HG02759 (cell line): ENCODE measurements around the gene MYBPC2.
"Not testable (repeated sequence)": the region's sequence is repeated elsewhere in the genome, so short reads cannot be mapped to it uniquely, and the experiment has no call there.

Experiments used
- ATAC-seq: cut with Tn5 transposase; IDR thresholded peaks from one replicate; pipeline ENCODE4 v1.9.1; 2021; ENCODE audit warnings: mild to moderate bottlenecking, moderate library complexity; ENCODE audit not compliant: unreplicated experiment

MYBPC2 gene

DNA sequence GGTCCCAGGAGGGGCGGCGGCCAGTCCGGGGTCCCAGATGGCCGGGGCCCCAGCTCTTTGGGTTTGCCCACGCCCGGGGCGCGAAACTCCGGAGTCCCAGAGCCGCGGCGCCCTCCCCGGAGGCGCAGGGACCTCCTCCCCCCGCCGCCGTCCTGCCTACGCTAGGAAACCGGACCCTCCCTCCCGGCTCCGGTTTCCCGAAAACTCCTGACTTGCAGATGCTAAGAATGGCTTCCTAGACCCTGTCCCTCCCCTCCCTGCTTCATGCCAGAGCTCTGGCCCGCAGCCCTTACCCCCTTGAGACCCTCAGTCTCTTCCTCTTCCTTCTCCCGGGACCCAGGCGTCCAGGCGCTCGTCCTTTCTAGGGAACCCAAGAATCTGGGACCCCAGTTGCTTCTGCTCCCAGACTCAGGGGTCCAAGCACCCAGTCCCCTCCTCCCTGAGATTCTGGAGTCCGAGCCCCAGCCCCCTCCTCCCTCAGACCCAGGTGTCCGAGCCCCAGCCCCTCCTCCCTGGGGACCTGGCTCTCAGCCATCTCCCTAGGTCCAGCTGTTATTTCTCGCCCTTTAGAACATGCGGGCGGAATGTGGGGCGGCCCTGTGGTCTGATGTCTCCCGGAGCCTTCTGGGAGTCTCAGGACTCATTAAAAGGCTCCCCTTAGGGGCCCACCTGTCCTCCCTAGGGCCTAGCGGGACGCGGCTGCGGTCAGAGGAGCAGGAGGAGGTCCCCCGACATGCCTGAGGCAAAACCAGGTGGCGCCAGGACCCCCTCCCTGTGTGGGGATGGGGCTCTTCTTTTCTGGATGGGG is at the start of gene MYBPC2:
Gene MYBPC2 (plus strand): TSS at position 672 of the 808 bp plus-strand sequence. CDS start 62 bp downstream, at position 734.
- ATAC-seq, result peak; percentile 7

DNA sequence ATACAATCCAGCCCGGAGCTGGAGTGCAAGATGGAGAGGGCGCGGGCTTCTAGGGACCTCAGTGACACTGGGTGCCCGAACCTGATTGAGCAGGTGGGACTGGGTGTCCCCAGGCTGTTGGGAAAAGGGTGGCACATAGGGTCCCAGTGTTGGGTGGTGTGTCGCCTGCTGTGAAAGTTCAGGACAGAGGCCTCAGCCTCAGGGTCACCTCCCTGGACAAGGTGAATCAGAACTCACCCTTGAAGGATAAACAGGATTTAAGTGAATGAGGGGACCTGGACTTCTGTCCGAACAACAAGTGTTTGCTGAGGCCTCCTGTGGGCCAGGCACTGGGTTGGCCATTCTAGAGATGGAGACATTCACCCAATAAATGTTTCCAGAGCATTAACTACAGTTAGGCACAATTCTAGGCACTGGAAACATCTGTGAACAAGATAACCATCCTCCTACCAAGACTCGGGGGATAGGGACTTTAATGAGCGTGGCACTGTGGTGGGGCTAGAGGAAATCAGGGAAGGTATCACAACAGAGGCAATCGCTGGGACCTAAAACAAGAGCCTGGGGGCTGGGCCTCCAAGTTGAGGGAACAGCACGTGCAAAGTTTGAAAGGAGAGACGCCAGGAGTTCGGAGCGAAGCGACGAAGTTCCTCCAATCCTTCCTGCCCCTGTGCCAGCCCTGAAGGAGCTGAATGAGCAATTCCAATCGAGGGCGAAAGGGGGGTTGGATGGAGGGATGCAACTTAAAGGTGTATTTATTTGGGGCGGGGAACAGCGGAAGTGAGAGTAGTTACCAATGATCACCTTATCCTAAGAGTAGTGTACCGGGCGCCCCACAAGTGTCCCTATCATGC is 49.5 kb upstream of the MYBPC2 start:
- ATAC-seq, result no peak

DNA sequence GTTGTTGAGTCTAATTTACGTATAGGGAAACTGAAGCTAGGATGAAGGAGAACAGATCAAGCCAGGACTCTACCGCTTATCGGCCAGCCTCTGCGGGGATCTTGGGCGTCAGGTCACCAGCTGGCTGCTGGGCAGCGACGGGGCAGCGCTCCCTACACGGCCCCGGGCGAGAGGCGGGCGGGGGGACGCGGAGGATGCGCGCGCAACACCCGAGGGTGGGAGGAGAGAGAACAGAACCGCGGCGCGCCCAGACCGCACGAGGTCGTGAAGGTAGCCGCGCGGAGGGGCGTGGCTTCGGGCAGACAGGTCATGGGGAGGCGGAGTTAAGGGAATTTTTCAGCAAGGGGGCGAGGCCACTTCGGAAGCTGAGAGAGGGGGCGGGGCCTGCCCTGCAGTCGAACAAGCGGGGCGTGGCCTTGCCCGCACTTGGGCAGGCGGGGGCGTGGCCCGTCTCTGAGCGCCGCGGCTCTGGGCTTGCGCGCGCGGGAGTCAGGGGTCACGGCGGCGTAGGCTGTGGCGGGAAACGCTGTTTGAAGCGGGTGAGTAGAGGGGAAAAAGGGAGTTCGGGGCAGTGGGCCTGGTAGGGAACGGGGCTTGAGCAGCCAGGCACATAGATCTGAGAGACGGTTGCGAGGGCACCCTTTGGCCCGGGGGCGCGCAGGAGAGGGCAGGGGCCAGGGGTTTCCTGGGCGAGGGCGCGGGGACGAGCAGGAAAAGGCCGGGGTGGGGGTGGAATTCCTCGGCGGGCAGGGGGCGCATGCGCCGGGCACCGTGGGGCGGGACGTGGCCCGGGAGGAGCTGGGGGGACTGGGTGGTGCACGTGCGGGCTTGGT is 48.6 kb upstream of the MYBPC2 start, which contains the start of gene POLD1:
Gene POLD1 (plus strand): TSS at position 496 of the 833 bp plus-strand sequence. CDS start 14,505 bp downstream, outside the sequence.
- ATAC-seq, result peak; percentile 89

DNA sequence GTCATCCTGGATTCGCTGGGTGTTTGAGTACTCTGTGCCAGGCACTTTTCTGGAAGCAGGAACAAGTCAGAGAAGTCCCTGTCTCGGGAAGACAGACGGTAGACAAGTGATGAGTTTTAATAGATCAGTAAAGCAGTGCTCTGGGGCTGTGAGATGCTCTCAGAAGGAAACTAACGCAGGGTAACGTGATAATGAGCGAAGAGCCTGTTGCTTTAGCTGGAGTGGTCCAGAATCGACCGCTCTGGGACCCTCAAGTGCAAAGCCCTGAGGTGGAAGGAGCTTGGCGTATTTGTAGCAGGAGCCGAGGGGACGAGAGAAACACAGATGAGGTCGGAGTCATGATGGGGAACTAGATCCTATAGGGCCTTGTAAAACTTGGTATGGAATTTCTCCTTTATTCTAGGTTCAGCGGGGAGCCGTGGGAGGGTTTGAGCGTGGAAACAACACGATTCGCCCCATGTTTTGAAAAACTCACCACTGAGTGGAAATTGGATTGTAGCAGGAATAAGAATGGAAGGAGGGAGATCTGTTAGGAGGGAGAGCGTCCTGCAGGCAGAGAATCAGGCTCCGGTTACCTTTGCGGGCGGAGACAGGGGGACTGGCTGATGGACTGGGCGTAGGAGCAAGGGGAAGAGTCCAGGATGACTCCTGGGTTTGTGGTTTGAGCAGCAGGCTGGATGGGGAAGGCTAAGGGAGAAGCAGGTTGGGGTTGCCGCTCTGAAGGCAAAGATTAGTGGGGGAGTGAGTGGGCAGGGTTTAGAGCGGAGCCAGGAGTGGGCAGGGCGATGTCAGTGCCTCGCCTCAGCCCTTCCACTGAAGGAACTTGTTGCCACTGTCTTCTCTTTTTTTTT is 47.8 kb upstream of the MYBPC2 start:
- ATAC-seq, result no peak

DNA sequence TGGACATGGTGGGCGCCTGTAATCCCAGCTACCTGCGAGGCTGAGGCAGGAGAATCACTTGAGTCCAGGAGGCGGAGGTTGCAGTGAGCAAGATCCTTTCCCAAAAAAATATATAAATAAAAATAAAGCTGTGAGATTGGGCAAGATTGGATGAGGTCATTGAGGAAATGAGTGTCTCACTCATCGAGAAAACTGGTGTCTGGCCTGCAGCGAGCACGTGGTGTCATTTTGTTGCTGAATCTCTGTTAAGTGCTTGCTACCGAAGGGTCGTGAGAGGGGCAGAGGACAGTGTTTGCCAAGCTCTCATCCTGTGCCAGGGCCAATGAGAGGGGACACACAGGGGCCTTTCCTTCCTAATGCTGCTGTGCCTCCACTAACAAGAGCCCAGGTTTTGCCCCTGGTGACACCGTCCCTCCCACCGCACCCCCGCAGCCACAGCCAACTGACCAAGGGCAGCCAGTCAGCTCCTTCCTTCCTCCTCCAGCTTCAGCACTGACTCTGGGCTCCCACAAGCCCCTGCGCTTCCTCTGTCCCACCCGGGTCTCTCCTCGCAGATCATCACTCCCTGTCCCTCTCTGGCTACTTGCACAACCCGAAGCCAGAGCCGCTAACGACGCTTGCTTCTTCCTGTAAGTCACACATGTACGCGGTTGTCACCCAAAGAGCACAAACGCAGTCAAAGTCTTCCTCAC is 45.4 kb upstream of the MYBPC2 start:
- ATAC-seq, result no peak

DNA sequence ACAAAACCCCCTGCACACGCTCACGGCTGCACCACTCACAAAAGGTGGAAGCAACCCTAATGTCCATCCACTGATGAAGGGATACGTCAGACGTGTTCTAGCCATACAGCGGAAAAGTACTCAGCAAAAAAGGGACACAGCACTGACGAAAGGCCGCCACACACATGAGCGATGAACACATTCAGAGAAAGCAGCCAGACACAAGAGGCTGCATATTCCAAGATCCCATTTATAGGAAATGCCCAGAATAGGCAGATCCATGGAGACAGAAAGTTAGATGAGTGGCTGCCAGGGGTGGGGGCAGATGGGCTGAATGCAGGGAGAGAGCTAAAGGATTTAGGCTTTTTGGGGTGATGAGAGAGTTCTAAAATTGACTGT is 44.8 kb upstream of the MYBPC2 start:
- no peak for ATAC-seq

DNA sequence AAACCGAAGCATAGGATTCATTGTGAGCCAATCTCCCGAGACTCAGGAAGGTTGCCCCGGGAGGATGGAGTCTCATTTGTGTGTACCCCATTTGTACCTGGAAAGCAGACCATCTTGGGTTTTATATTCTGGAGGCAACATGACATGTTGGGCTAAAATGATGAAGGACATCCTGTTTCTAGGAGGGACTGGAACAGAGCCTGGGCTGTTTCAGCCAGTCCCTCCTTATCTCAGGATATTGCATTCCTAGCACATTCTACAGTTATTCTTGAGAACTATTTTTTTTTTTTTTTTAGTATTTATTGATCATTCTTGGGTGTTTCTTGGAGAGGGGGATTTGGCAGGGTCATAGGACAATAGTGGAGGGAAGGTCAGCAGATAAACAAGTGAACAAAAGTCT is 42.4 kb upstream of the MYBPC2 start:
- not testable (repeated sequence) for ATAC-seq

DNA sequence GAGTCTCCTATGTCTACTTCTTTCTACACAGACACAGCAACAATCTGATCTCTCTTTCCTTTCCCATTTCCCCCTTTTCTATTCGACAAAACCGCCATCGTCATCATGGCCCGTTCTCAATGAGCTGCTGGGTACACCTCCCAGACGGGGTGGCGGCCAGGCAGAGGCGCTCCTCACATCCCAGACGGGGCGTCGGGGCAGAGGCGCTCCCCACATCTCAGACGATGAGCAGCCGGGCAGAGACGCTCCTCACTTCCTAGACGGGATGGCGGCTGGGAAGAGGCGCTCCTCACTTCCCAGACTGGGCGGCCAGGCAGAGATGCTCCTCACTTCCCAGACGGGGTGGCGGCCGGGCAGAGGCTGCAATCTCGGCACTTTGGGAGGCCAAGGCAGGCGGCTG is 41.7 kb upstream of the MYBPC2 start:
- not testable (repeated sequence) for ATAC-seq

DNA sequence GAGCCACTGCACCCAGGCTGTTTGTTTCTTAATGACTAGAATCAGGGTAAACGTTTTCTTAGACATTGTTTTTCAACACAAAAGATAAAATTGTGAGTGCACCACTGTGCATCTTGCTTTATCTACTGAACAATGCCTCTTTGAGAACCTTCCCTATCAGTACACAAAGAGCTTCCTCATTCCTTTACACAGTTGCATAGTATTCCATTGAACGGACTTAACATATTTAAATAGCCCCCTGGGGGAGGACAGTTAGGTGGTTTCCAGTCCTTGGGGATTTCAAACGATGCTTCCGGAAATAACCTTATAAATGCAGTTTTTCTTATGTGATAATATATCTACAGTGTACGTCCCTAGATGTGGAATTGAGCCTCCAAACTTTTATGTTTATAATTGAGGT is 39.9 kb upstream of the MYBPC2 start:
- no peak for ATAC-seq

DNA sequence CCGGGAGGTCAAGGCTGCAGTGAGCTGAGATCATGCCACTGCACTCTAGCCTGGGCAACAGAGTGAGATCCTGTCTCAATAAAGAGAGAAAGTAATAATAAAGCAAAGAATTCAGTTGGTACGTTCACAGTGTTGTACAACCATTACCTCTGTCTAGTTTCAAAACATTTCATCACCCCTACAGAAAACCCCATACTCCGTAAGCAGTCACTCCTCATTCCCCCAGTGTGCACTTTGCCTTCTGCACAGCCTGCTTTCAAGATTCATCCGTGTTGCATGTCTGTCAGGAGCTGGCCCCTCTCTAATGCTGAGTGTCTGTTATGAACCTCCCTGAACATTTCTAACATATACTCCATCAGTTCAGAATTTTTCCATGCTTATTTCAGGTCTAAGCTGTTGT is 39.1 kb upstream of the MYBPC2 start:
- ATAC-seq, result no peak

DNA sequence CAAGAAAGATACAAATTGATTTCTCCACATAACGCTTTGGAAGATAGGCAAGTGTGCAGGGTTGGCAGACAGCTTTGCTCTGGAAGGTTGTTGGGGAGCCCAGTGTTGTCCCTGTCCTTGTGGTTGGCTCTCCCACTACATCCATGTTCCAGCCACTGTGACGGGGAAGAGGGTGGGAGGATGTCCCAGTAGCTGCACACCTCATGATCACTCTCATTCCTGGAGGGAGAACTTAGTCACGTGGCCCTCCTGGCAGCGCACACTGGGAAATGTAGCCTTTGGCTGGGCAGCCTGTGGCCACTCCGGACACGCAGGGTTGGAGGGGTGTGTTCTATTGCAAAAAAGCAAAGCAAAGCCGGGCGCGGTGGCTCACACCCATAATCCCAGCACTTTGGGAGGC is 38.7 kb upstream of the MYBPC2 start:
- no peak for ATAC-seq

DNA sequence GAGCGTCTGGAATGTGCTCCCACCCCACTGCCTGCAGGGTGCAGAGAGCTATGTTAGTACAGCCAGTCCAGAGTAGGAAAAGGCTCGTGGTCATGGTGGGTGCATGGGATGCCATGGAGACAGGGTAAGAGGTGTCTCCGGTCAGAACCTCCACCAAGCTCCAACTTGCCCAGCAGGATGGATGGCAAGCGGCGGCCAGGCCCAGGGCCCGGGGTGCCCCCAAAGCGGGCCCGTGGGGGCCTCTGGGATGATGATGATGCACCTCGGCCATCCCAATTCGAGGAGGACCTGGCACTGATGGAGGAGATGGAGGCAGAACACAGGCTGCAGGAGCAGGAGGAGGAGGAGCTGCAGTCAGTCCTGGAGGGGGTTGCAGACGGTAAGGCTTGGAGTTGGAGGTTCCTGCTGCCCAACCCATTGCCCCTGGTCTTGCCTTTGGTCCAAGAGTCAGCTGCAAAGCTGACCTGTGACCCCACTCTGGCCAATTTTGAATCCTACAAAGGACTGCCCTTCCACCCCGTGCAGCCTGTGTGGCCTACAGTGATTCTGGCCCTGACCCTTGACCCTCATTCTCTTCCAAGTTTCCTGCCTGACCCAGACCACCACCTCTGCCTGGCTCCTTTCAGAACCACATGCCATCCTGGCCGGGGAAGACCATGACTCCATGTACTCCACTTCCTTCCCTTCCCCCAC is 33.9 kb upstream of the MYBPC2 start:
- ATAC-seq, result no peak

DNA sequence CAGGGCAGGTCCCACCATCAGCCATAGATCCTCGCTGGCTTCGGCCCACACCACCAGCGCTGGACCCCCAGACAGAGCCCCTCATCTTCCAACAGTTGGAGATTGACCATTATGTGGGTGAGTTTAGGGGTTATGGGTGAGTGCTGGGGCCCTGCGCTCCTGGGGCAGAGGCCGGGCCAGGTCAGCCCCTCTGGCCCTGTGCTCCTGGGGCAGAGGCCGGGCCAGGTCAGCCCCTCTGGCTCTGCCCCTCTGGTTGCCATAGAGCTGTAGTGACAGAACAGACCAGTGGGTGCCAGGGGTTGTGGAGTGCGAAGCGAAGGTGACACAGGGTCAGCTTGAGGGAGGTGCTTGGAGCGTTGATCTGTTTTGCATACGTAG is 33.3 kb upstream of the MYBPC2 start:
- no peak for ATAC-seq

DNA sequence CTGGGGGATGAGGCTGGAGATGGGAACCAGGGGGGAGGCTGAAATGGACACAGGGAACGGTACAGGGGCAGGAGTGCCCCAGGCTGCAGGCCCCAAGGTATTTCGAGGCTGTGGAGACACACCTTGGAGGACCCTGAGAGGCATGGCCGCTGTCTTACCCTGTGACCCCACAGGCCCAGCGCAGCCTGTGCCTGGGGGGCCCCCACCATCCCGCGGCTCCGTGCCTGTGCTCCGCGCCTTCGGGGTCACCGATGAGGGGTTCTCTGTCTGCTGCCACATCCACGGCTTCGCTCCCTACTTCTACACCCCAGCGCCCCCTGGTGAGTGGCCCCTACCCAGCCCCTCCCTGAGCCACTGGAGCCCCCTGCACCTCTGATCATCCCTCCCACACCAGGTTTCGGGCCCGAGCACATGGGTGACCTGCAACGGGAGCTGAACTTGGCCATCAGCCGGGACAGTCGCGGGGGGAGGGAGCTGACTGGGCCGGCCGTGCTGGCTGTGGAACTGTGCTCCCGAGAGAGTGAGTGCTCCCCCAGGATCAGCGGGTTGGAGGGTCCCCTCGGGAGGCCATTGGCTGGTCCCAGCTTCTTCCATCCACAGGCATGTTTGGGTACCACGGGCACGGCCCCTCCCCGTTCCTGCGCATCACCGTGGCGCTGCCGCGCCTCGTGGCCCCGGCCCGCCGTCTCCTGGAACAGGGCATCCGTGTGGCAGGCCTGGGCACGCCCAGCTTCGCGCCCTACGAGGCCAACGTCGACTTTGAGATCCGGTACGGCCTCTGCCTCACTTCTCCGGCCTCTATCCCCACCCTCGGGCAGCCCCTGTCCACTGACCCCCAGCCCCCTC is 30.9 kb upstream of the MYBPC2 start:
- no peak for ATAC-seq

DNA sequence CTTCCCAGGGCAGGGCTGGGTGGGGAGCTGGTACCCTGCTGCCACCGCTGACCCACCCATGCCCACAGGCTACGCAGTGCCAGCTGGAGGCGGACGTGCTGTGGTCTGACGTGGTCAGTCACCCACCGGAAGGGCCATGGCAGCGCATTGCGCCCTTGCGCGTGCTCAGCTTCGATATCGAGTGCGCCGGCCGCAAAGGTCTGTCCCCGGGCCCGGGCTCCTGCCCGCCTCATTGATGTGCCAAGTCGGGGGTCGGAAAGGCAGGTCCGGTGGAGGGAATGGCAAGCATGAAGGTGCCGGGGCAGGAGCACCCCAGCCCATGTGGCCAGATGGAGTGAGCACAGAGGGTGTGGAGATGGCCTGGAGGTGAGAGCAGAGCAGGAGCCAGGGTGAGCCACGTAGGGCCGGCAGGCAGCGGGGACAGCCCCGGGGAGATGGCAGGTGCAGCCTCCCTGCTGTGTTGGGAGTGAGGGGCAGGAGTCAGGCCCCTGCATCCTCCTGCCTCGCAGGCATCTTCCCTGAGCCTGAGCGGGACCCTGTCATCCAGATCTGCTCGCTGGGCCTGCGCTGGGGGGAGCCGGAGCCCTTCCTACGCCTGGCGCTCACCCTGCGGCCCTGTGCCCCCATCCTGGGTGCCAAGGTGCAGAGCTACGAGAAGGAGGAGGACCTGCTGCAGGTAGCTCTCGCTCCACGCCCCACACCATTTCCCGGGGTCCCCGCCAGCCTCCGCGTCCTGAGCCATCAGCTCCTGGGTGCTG is 30.0 kb upstream of the MYBPC2 start:
- ATAC-seq, result no peak

DNA sequence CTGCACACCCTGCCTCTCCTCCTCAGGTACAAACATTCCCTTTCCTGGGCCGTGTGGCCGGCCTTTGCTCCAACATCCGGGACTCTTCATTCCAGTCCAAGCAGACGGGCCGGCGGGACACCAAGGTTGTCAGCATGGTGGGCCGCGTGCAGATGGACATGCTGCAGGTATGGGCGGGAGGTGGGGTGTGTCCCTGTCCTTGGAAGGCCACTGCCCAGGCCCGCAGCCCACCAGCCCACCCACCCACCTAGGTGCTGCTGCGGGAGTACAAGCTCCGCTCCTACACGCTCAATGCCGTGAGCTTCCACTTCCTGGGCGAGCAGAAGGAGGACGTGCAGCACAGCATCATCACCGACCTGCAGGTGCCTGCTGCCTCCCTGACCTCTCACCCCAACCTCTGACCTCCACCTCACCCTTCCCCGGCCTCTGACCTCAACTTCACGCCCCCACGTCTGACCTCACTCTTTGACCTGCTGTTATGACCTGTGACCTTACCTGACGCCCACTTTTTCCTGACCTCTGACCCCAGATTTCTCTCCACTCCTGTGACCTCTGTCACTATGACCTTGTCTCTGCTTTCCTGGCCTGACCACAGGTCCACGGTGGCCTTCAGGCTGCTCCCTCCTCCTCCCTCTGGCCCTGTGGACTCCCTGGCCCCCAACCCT is 26.4 kb upstream of the MYBPC2 start:
- ATAC-seq, result no peak

DNA sequence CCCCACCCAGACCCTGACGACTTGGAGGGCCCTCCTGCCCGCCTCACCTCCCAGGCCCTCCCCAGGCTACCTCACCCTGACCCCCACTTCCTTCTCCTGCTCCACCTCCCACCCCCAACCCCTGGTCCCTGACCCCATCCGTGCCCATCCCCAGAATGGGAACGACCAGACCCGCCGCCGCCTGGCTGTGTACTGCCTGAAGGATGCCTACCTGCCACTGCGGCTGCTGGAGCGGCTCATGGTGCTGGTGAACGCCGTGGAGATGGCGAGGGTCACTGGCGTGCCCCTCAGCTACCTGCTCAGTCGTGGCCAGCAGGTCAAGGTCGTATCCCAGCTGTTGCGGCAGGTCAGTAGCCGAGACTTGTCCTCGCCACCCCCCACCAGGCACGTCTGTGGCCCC is 25.9 kb upstream of the MYBPC2 start:
- no peak for ATAC-seq
